ENCODE results near the gene DGCR8. TPM values are rescaled to one million over a fixed set of nuclear protein-coding genes. Genes with fewer than 3 reads are reported as not detected.
A peak's percentile ranks its signal among the peaks of the same experiment; 100 is the strongest.

The DGCR8 gene
- total and polyA plus RNA-seq, 12 donors, result 8.3 to 26.3 (median 14.0) TPM

DNA sequence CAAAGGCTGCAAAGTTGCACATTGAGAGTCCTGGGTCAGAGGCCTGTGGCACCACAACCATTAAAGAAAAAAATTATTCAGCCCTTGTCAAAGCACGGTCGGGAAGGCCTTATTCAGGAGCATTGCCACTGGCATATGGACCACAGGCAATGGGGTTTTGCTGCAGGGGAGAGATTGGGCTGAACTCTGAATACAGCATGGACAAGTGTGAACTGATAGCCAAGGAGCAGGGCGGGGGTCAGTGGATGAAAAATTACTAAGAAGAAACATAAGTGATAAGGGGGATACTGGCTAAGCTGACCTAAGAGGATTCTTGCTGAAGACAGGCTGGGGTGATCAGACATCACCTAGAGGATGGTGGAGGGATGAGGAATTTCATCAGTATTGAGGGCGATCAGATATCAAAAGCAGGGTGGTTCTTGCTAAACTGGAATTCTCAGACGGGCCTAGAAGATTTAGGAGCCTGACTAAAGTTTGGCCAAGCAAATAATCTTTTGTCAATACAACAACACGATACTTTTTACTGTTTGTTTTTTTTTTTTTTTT, 3.3 kb upstream of the DGCR8 start:
- no peak for DNase-seq

DNA sequence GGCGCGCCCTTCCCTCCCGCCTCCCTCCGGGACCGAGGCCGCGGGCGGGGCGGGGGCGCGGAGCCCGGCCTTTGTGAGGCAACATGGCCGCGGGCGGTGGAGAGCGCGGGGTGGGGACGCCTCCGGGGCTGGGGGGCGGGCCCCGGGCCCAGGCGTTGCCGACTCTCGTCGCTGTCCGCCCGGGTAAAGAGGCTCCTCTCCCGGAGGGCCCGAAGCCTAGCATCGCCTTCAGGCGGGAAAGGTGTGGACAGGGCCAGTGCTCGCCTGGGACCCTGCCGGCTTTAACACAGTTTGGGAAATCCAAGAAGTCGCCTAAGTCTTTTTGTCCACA, 369 bp downstream of the DGCR8 start:
- H3K27ac ChIP-seq, result peak overlapping the region; percentile 88 to 97 (median 94)
- WGBS, 2 donors, result 0 to 1% methylated on average over 27 to 34 of the region's 34 CpGs
- TF ChIP-seq, protein P1, sequence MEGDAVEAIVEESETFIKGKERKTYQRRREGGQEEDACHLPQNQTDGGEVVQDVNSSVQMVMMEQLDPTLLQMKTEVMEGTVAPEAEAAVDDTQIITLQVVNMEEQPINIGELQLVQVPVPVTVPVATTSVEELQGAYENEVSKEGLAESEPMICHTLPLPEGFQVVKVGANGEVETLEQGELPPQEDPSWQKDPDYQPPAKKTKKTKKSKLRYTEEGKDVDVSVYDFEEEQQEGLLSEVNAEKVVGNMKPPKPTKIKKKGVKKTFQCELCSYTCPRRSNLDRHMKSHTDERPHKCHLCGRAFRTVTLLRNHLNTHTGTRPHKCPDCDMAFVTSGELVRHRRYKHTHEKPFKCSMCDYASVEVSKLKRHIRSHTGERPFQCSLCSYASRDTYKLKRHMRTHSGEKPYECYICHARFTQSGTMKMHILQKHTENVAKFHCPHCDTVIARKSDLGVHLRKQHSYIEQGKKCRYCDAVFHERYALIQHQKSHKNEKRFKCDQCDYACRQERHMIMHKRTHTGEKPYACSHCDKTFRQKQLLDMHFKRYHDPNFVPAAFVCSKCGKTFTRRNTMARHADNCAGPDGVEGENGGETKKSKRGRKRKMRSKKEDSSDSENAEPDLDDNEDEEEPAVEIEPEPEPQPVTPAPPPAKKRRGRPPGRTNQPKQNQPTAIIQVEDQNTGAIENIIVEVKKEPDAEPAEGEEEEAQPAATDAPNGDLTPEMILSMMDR (IDR thresholded peaks at IDR 0.05), result no peak
- DNase-seq, result peak; percentile 47 to 70
- peak overlapping the region; percentile 68 to 99 (median 88) for H3K4me3 ChIP-seq
- H3K4me1 ChIP-seq, result peaks cover 31 to 57% (median 52%) of the 10 kb centered on the region in 9 donors
- H3K36me3 ChIP-seq, result peaks cover 0 to 4% (median 0%) of the 10 kb centered on the region in 9 donors
- ATAC-seq, result peak; percentile 26 to 53 (median 45)
- intact Hi-C loops (cut with DNase I), result loop anchor here in 4 of 10 donors (2.0 to 5.0 kb wide), 3 partner anchors 58 to 63 kb away; partner anchors contain the start of genes TANGO2 (in 3 of the 4) and ARVCF (in 1 of the 4)
- no peaks in the 10 kb centered on the region for H3K9me3 ChIP-seq
- no peaks in the 10 kb centered on the region for H3K27me3 ChIP-seq

More for the DNA sequence above, 3.3 kb upstream of the DGCR8 start:
- WGBS, 2 donors, result 69 to 74% methylated on average over 6 of the region's 6 CpGs
- Histone ChIP-seq H3K9me3 (no peaks in the 10 kb centered on the region), H3K27ac (no peak overlapping the region), H3K4me1 (peaks cover 7 to 21% (median 16%) of the 10 kb centered on the region in 9 donors), H3K27me3 (no peaks in the 10 kb centered on the region), H3K4me3 (no peak overlapping the region), H3K36me3 (no peaks in the 10 kb centered on the region)
- TF ChIP-seq, protein P1 (IDR thresholded peaks at IDR 0.05), result no peak
- intact Hi-C loops (cut with DNase I), result loop anchor here in 4 of 10 donors (5.0 kb wide), 4 partner anchors 41 to 131 kb away; partner anchors contain the start of genes RANBP1 (in 2 of the 4) and TRMT2A (in 2 of the 4)
- ATAC-seq, result no peak

DNA sequence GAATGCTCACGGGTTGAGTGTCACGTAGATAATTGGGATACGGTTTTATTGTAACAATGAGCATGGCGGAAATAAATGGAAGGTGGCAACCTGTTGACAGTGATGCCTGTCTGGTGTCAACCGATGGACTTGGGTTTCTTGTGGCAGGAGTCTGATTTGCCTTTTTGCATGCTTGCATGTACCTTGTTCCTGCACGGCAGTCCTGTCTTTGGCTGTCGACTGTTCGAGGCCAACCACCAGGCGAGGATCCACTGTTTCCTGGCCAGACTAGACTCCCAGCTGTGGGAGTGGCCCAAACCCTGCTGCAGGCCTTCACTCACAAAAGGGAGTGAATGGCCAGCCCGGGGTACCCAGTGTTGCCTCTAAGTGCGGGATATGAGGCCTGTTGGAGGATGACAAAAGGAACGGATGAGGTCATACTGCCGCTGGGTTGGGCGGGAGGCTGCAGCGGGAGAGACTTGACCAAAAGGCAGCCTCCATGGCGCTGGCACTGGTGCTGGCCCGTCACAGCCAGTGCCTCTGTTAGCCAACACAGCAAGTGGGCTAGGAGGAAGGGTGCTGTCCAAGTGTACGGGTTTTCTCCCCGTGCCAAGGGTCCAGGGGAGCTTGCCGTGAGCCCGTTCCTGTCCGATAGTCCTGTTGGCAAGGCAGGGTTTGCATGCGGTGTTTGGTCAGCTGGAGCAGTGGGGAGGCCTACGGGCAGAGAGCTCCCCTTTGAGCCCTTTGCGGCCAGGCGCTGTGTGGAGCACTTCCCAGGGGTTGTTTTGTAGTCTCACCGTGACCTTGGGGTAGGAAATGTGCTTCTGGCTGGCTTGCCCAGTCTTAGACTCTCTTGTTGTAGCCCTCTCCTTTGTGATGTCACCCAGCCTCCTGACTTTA, 974 bp downstream of the DGCR8 start:
- ATAC-seq (peak in 4 of 8 donors; percentile 1 to 21 (median 8)), DNase-seq (no peak)
- 8 to 11% methylated on average over 27 of the region's 27 CpGs for WGBS, 2 donors
- no peaks in the 10 kb centered on the region for H3K9me3 ChIP-seq
- TF ChIP-seq, protein P1 (IDR thresholded peaks at IDR 0.05), result no peak
- H3K4me1 ChIP-seq, result peaks cover 32 to 57% (median 52%) of the 10 kb centered on the region in 9 donors
- H3K27ac ChIP-seq, result peak overlapping the region; percentile 88 to 97 (median 94)
- peak overlapping the region; percentile 68 to 99 (median 88) for H3K4me3 ChIP-seq
- intact Hi-C loops (cut with DNase I), result loop anchor here in 4 of 10 donors (2.0 to 5.0 kb wide), 3 partner anchors 59 to 64 kb away; partner anchors contain the start of genes TANGO2 (in 3 of the 4) and ARVCF (in 1 of the 4)
- peaks cover 0 to 10% (median 4%) of the 10 kb centered on the region in 9 donors for H3K36me3 ChIP-seq
- no peaks in the 10 kb centered on the region for H3K27me3 ChIP-seq

Data from heart right ventricle (tissue), 16 donors.